GM18505 (cell line): ENCODE results near the gene ADAM15.

Experiments used
- ATAC-seq: cut with Tn5 transposase; IDR thresholded peaks from one replicate; pipeline ENCODE4 v1.9.1; 2021; ENCODE audit not compliant: unreplicated experiment
- POLR2A ChIP-seq: IDR thresholded peaks from 4 replicates; pipeline ENCODE4 v1.6.1; 2011; ENCODE audit warnings: borderline replicate concordance; ENCODE audit not compliant: insufficient read depth, insufficient read length; ENCODE audit errors: extremely low read depth

ADAM15 gene

GRCh38 chr1:155016231-155016831 is 34.8 kb upstream of the ADAM15 start:
- no peak for ATAC-seq
- TF ChIP-seq POLR2A: no peak

GRCh38 chr1:155017041-155017945 is 33.8 kb upstream of the ADAM15 start:
- peak; percentile 52 for TF ChIP-seq POLR2A
- ATAC-seq: peak; percentile 78

GRCh38 chr1:155017946-155018316 is 33.2 kb upstream of the ADAM15 start:
- no peak for ATAC-seq
- no peak for TF ChIP-seq POLR2A

GRCh38 chr1:155018617-155019348 is 32.3 kb upstream of the ADAM15 start:
- TF ChIP-seq POLR2A: no peak
- ATAC-seq: no peak

GRCh38 chr1:155019377-155020245 is 31.5 kb upstream of the ADAM15 start:
- ATAC-seq: no peak
- no peak for TF ChIP-seq POLR2A

GRCh38 chr1:155022136-155022926 is 28.8 kb upstream of the ADAM15 start:
- no peak for ATAC-seq
- TF ChIP-seq POLR2A: no peak

- no peak for ATAC-seq
- no peak for TF ChIP-seq POLR2A
These were observed 28.2 kb upstream of the ADAM15 start for GRCh38 chr1:155022927-155023236.

GRCh38 chr1:155023627-155024026 is 27.5 kb upstream of the ADAM15 start:
- no peak for TF ChIP-seq POLR2A
- no peak for ATAC-seq

GRCh38 chr1:155024315-155024714 is 26.8 kb upstream of the ADAM15 start:
- no peak for TF ChIP-seq POLR2A

GRCh38 chr1:155026154-155026553 is 25.0 kb upstream of the ADAM15 start:
- ATAC-seq: no peak
- TF ChIP-seq POLR2A: no peak

More at GRCh38 chr1:155024315-155024714, 26.8 kb upstream of the ADAM15 start:
- ATAC-seq: no peak

GRCh38 chr1:155026588-155026987 is 24.5 kb upstream of the ADAM15 start:
- no peak for TF ChIP-seq POLR2A
- ATAC-seq: no peak
